IMR-90 (cell line): ENCODE results near the gene AWAT1. TPM values are rescaled to one million over a fixed set of nuclear protein-coding genes. Genes with fewer than 3 reads are reported as not detected.

ENCODE experiments used
- ATAC-seq: fragments of 200-7000 bp; cut with Tn5 transposase; 2 replicates; pipeline ENCODE4 v1.9.1; 2020; ENCODE audit warnings: low read depth, mild to moderate bottlenecking, moderate library complexity
- BruUV-seq: library from RNA; stranded (reverse); fragments of 400-500 nt; replicated peaks from 2 replicates; lab custom pipeline; 2021; lab: Mats Ljungman, UMichigan
- CTCF ChIA-PET: fragments of 300-600 bp; formaldehyde crosslinking; extraction: SDS; loops from one replicate; lab custom pipeline; 2021; ENCODE audit warnings: antibody characterized with exemption; lab: Yijun Ruan, JAX
- POLR2A ChIA-PET: fragments of 300-600 bp; sonication (Branson Sonifier 250); formaldehyde crosslinking; loops from one replicate; lab custom pipeline; 2022; ENCODE audit warnings: antibody characterized with exemption; ENCODE audit not compliant: unreplicated experiment; lab: Charles Lee
- DNase-seq: peaks from one replicate; pipeline ENCODE4 v3.0.0; 2013
- H2AFZ ChIP-seq: replicated peaks from 2 replicates; pipeline ENCODE3; 2013; ENCODE audit warnings: low read length, mild to moderate bottlenecking; ENCODE audit not compliant: poor library complexity
- H2AK5ac ChIP-seq: 2 replicates; pipeline ENCODE4 v1.6.1; 2013; ENCODE audit warnings: low read depth, low read length, inconsistent platforms
- H2AK9ac ChIP-seq: replicated peaks from 2 replicates; pipeline ENCODE3; 2013; ENCODE audit warnings: mild to moderate bottlenecking, low read depth, low read length, moderate library complexity; ENCODE audit not compliant: poor library complexity
- H2BK120ac ChIP-seq: 2 replicates; pipeline ENCODE4 v1.6.1; 2013; ENCODE audit warnings: low read depth, low read length, inconsistent platforms
- H2BK15ac ChIP-seq: 3 replicates; pipeline ENCODE4 v1.6.1; 2013; ENCODE audit warnings: low read depth, low read length, inconsistent platforms
- H2BK20ac ChIP-seq: 2 replicates; pipeline ENCODE4 v1.6.1; 2013; ENCODE audit warnings: low read depth, mild to moderate bottlenecking, inconsistent platforms, low read length, moderate library complexity
- H2BK5ac ChIP-seq: 2 replicates; pipeline ENCODE4 v1.6.1; 2013; ENCODE audit warnings: mild to moderate bottlenecking, low read depth, low read length, inconsistent platforms; ENCODE audit not compliant: poor library complexity, severe bottlenecking
- H3K14ac ChIP-seq: replicated peaks from 2 replicates; pipeline ENCODE4 v1.6.1; 2013; ENCODE audit warnings: low read depth, low read length, inconsistent platforms
- H3K18ac ChIP-seq: 2 replicates; pipeline ENCODE4 v1.6.1; 2013; ENCODE audit warnings: low read depth, low read length, control low read depth
- H3K23ac ChIP-seq: 2 replicates; pipeline ENCODE4 v1.6.1; 2013; ENCODE audit warnings: low read depth, low read length, inconsistent platforms
- H3K27ac ChIP-seq: 2 replicates; pipeline ENCODE4 v1.5.1; 2013; ENCODE audit warnings: mild to moderate bottlenecking, control low read depth, low read length; ENCODE audit not compliant: insufficient read depth
- H3K27me3 ChIP-seq: 2 replicates; pipeline ENCODE4 v1.6.1; 2013; ENCODE audit warnings: low read length; ENCODE audit not compliant: control insufficient read depth, insufficient read depth
- H3K36me3 ChIP-seq: 2 replicates; pipeline ENCODE4 v1.6.1; 2013; ENCODE audit warnings: low read length, mixed read lengths; ENCODE audit not compliant: control insufficient read depth, insufficient read depth
- H3K4ac ChIP-seq: 2 replicates; pipeline ENCODE4 v1.6.1; 2013; ENCODE audit warnings: low read depth, low read length, inconsistent platforms
- H3K4me1 ChIP-seq: 2 replicates; pipeline ENCODE4 v1.6.1; 2013; ENCODE audit warnings: low read length, mixed read lengths; ENCODE audit not compliant: control insufficient read depth, insufficient read depth
- H3K4me2 ChIP-seq: 2 replicates; pipeline ENCODE4 v1.6.1; 2013; ENCODE audit warnings: low read depth, mild to moderate bottlenecking, control low read depth, low read length, moderate library complexity
- H3K4me3 ChIP-seq: 2 replicates; pipeline ENCODE4 v1.5.1; 2013; ENCODE audit warnings: low read depth, mild to moderate bottlenecking, control low read depth, low read length, moderate library complexity; ENCODE audit not compliant: insufficient read depth
- H3K56ac ChIP-seq: 2 replicates; pipeline ENCODE4 v1.6.1; 2013; ENCODE audit warnings: low read length, inconsistent platforms; ENCODE audit not compliant: insufficient read depth; ENCODE audit errors: extremely low read depth
- H3K79me1 ChIP-seq, 2 experiments: 2 replicates each; pipeline ENCODE4 v1.6.1; 2013; ENCODE audit warnings: low read length in 2 of 2, inconsistent platforms in 1 of 2, low read depth in 1 of 2
- H3K9ac ChIP-seq: 2 replicates; pipeline ENCODE4 v1.6.1; 2013; ENCODE audit warnings: low read depth, low read length, control low read depth
- H3K9me1 ChIP-seq: 2 replicates; pipeline ENCODE4 v1.6.1; 2013; ENCODE audit warnings: low read length, inconsistent platforms; ENCODE audit not compliant: insufficient read depth
- H3K9me3 ChIP-seq: 2 replicates; pipeline ENCODE4 v1.6.1; 2013; ENCODE audit warnings: low read length; ENCODE audit not compliant: control insufficient read depth, insufficient read depth
- H4K20me1 ChIP-seq: 2 replicates; pipeline ENCODE4 v1.6.1; 2013; ENCODE audit warnings: low read length, inconsistent platforms; ENCODE audit not compliant: insufficient read depth
- H4K5ac ChIP-seq: 2 replicates; pipeline ENCODE4 v1.6.1; 2013; ENCODE audit warnings: mild to moderate bottlenecking, low read depth, low read length, control low read depth
- H4K8ac ChIP-seq, 2 experiments: 2 replicates each; pipeline ENCODE4 v1.6.1; 2013; ENCODE audit warnings: low read depth in 2 of 2, low read length in 2 of 2, control low read depth in 1 of 2, inconsistent platforms in 1 of 2
- H4K91ac ChIP-seq: 2 replicates; pipeline ENCODE4 v1.6.1; 2013; ENCODE audit warnings: low read depth, low read length, inconsistent platforms; ENCODE audit not compliant: insufficient read depth
- BHLHE40 ChIP-seq: fragments of 150-350 bp; IDR thresholded peaks from 2 replicates; pipeline ENCODE4 v1.6.1; 2016; ENCODE audit warnings: mild to moderate bottlenecking, low read depth, low read length
- CEBPB ChIP-seq: IDR thresholded peaks from 2 replicates; pipeline ENCODE4 v1.6.1; 2012; ENCODE audit warnings: low read depth, low read length, improper control_type of control experiment
- CHD1 ChIP-seq: IDR thresholded peaks from 2 replicates; pipeline ENCODE4 v1.6.1; 2012; ENCODE audit warnings: low read depth, low read length, improper control_type of control experiment
- FOS ChIP-seq: fragments of 150-350 bp; IDR thresholded peaks from 2 replicates; pipeline ENCODE4 v1.6.1; 2016; ENCODE audit warnings: low read depth, low read length
- MAFK ChIP-seq: IDR thresholded peaks from 2 replicates; pipeline ENCODE4 v1.6.1; 2012; ENCODE audit warnings: low read depth, low read length, improper control_type of control experiment
- MAZ ChIP-seq: IDR thresholded peaks from 2 replicates; pipeline ENCODE4 v1.6.1; 2012; ENCODE audit warnings: low read depth, mild to moderate bottlenecking, low read length, improper control_type of control experiment, moderate library complexity, borderline replicate concordance
- MXI1 ChIP-seq: IDR thresholded peaks from 2 replicates; pipeline ENCODE4 v1.6.1; 2012; ENCODE audit warnings: low read depth, mild to moderate bottlenecking, low read length, moderate library complexity, borderline replicate concordance
- NFE2L2 ChIP-seq: fragments of 150-350 bp; IDR thresholded peaks from 2 replicates; pipeline ENCODE4 v1.6.1; 2016; ENCODE audit warnings: low read depth, mild to moderate bottlenecking, low read length
- POLR2A ChIP-seq: IDR thresholded peaks from 2 replicates; pipeline ENCODE4 v1.6.1; 2012; ENCODE audit warnings: mild to moderate bottlenecking, low read depth, low read length
- RAD21 ChIP-seq: IDR thresholded peaks from 2 replicates; pipeline ENCODE4 v1.6.1; 2012; ENCODE audit warnings: low read length, improper control_type of control experiment
- RCOR1 ChIP-seq: IDR thresholded peaks from 2 replicates; pipeline ENCODE4 v1.6.1; 2012; ENCODE audit warnings: mild to moderate bottlenecking, low read length, improper control_type of control experiment; ENCODE audit not compliant: insufficient replicate concordance
- RFX5 ChIP-seq: IDR thresholded peaks from 2 replicates; pipeline ENCODE4 v1.8.0; 2012; ENCODE audit warnings: low read depth, mild to moderate bottlenecking, low read length, moderate library complexity
- SMC3 ChIP-seq: fragments of 150-350 bp; IDR thresholded peaks from 2 replicates; pipeline ENCODE4 v1.6.1; 2016; ENCODE audit warnings: low read depth, mild to moderate bottlenecking, antibody characterized with exemption, low read length, moderate library complexity
- whole genome bisulfite sequencing, 2 experiments: methylation state at CpG; one replicate each; pipeline versions ENCODE4 v1.1.5 to v1.1.7; 2013; ENCODE audit warnings: missing lambda C conversion rate in 2 of 2; ENCODE audit not compliant: insufficient read length in 1 of 2; ENCODE audit errors: extremely low coverage in 2 of 2; 5-methylcytosine and 5-hydroxymethylcytosine counted together
- dilution Hi-C: fragments of 300-500 bp; cut with HindIII; formaldehyde crosslinking; loops from one replicate; pipeline ENCODE4 v1.14.3; 2018; ENCODE audit warnings: low sequenced_read_pairs; ENCODE audit not compliant: unreplicated experiment
- in situ Hi-C: fragments of 300-500 bp; cut with MboI; formaldehyde crosslinking; loops from 3 replicates; pipeline ENCODE4 v1.14.3; 2019; ENCODE audit warnings: low sequenced_read_pairs, inconsistent platforms, mixed read lengths
- intact Hi-C: fragments of 100-400 bp; cut with micrococcal nuclease; formaldehyde crosslinking; loops from 2 replicates; pipeline ENCODE4 v1.10.0; 2022
- polyA plus RNA-seq, 3 experiments: library from polyadenylated mRNA; depleted of rRNA; stranded (reverse); fragments of >200 nt; gene quantifications; 2 replicates each; pipeline ENCODE4 v1.2.3, GENCODE V29; 2012; ENCODE audit warnings: low replicate concordance in 1 of 3
- total RNA-seq: library from RNA; depleted of rRNA; stranded (reverse); fragments of >200 nt; gene quantifications from 2 replicates; pipeline ENCODE4 v1.2.3, GENCODE V29; 2012
- TF ChIP-seq, protein P1 (sequence below): fragments of 150-350 bp; IDR thresholded peaks from 2 replicates; pipeline ENCODE4 v1.6.1; 2017; ENCODE audit warnings: mild to moderate bottlenecking, antibody characterized with exemption, low read length, low read depth
- TF ChIP-seq, protein P2 (sequence below): fragments of 150-350 bp; IDR thresholded peaks from 2 replicates; pipeline ENCODE4 v1.6.1; 2016; ENCODE audit warnings: low read depth, mild to moderate bottlenecking, low read length, moderate library complexity, borderline replicate concordance
- TF ChIP-seq, protein P3 (sequence below): conservative IDR thresholded peaks from 2 replicates; pipeline ENCODE4 v1.5.1; 2012; ENCODE audit warnings: mild to moderate bottlenecking, low read depth, low read length, improper control_type of control experiment

AWAT1 gene
- total and polyA plus RNA-seq, 2 of the 4 experiments (the other 2 are of a cell fraction): not detected

DNA sequence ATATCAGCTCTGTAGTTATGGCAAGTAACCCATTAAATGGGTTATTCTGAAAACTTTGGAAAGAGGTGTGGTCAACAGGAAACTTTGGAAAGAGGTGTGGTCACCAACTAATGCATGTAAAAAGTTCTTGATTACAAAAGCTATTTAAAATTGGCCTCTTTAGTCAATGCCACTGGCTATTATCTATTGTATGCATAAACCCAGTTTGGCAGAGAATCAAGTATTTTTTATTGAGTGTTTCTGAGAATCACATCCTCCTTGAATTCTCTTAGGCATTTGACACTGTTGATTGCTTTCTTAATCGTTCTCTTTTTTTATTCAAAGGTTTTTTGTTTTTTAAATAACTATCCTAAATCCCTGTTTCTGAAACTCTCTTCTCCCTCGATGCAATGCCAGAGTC, 18.0 kb downstream of the AWAT1 start:
- 29% methylated on average over 1 of the region's 2 CpGs; no CpG with 5 or more reads in 1 of the 2 experiments for WGBS, 2 experiments
- H2AK9ac ChIP-seq: no peak overlapping the region
- H4K91ac ChIP-seq: no peak overlapping the region
- H3K4me3 ChIP-seq: no peak overlapping the region
- H3K4me2 ChIP-seq: no peak overlapping the region
- H2BK120ac ChIP-seq: no peak overlapping the region
- DNase-seq (no peak), ATAC-seq (no peak)
- H3K79me1 ChIP-seq: no peaks in the 10 kb centered on the region
- no peak overlapping the region for H3K23ac ChIP-seq
- H3K4me1 ChIP-seq: no peaks in the 10 kb centered on the region; the same call in 1 of the 2 replicates
- H4K5ac ChIP-seq: no peak overlapping the region
- H3K9me1 ChIP-seq: no peaks in the 10 kb centered on the region
- no peak overlapping the region for H2AK5ac ChIP-seq
- no peak overlapping the region for H3K27ac ChIP-seq
- H3K9me3 ChIP-seq: no peaks in the 10 kb centered on the region
- H3K27me3 ChIP-seq: peaks cover 5% of the 10 kb centered on the region
- H3K36me3 ChIP-seq: no peaks in the 10 kb centered on the region
- H3K18ac ChIP-seq: no peak overlapping the region
- no TSS peak for BruUV-seq
- no peak overlapping the region for H2BK5ac ChIP-seq
- ChIA-PET POLR2A (no interaction called here), CTCF (no interaction called here)
- intact Hi-C loops (no loop called here), dilution Hi-C loops (no loop called here), in situ Hi-C loops (no loop called here)
- H4K8ac ChIP-seq: no peak overlapping the region
- no peak overlapping the region for H3K56ac ChIP-seq
- no peaks in the 10 kb centered on the region for H4K20me1 ChIP-seq
- no peak overlapping the region for H3K14ac ChIP-seq
- no peak overlapping the region for H2AFZ ChIP-seq
- H2BK20ac ChIP-seq: no peak overlapping the region
- H3K9ac ChIP-seq: no peak overlapping the region
- TF ChIP-seq BHLHE40 (no peak), RCOR1 (no peak), SMC3 (no peak), RFX5 (no peak), FOS (no peak), CEBPB (no peak), MAZ (no peak), MAFK (no peak), NFE2L2 (no peak), MXI1 (no peak), RAD21 (no peak), CHD1 (no peak), POLR2A (no peak)
- TF ChIP-seq, protein P1, sequence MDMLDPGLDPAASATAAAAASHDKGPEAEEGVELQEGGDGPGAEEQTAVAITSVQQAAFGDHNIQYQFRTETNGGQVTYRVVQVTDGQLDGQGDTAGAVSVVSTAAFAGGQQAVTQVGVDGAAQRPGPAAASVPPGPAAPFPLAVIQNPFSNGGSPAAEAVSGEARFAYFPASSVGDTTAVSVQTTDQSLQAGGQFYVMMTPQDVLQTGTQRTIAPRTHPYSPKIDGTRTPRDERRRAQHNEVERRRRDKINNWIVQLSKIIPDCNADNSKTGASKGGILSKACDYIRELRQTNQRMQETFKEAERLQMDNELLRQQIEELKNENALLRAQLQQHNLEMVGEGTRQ: no peak
- TF ChIP-seq, protein P2, sequence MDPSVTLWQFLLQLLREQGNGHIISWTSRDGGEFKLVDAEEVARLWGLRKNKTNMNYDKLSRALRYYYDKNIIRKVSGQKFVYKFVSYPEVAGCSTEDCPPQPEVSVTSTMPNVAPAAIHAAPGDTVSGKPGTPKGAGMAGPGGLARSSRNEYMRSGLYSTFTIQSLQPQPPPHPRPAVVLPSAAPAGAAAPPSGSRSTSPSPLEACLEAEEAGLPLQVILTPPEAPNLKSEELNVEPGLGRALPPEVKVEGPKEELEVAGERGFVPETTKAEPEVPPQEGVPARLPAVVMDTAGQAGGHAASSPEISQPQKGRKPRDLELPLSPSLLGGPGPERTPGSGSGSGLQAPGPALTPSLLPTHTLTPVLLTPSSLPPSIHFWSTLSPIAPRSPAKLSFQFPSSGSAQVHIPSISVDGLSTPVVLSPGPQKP: no peak
- TF ChIP-seq, protein P3, sequence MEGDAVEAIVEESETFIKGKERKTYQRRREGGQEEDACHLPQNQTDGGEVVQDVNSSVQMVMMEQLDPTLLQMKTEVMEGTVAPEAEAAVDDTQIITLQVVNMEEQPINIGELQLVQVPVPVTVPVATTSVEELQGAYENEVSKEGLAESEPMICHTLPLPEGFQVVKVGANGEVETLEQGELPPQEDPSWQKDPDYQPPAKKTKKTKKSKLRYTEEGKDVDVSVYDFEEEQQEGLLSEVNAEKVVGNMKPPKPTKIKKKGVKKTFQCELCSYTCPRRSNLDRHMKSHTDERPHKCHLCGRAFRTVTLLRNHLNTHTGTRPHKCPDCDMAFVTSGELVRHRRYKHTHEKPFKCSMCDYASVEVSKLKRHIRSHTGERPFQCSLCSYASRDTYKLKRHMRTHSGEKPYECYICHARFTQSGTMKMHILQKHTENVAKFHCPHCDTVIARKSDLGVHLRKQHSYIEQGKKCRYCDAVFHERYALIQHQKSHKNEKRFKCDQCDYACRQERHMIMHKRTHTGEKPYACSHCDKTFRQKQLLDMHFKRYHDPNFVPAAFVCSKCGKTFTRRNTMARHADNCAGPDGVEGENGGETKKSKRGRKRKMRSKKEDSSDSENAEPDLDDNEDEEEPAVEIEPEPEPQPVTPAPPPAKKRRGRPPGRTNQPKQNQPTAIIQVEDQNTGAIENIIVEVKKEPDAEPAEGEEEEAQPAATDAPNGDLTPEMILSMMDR: no peak
- no peak overlapping the region for H2BK15ac ChIP-seq
- H3K4ac ChIP-seq: no peak overlapping the region
